Stimulated activated CD4-positive, alpha-beta T cell treated with anti-CD3 and anti-CD28 coated beads, Interleukin-12 subunit alpha, Interleukin-12 subunit beta, amount 100 ng/mL, for 48 hours (primary cell): Measurements from ENCODE around the gene WSB1.
"Not testable (repeated sequence)": the region's sequence is repeated elsewhere in the genome, so short reads cannot be mapped to it uniquely, and the experiment has no call there.

Experiments
- DNase-seq, 3 donors: peaks; one replicate each; pipeline ENCODE4 v3.0.0-alpha.2; 2020; ENCODE audit warnings: low read depth in 2 of 3, low spot score in 1 of 3

WSB1 gene

DNA sequence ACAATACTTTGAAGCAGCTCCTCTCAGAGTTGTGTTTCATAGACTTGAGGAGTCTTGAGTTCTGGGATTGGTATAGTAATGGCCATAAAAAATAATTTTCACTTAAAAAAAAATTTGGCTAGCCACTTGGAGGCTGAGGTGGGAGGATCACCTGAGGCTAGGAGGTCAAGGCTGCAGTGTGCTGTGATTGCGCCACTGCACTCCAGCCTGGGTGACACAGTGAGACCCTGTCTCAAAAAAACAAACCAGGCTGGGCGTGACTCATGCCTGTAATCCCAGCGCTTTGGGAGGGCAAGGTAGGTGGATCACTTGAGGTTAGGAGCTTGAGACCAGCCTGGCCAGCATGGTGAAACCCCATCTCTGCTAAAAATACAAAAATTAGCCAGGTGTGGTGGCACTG, 14.8 kb upstream of the WSB1 start:
- DNase-seq = not testable (repeated sequence)

DNA sequence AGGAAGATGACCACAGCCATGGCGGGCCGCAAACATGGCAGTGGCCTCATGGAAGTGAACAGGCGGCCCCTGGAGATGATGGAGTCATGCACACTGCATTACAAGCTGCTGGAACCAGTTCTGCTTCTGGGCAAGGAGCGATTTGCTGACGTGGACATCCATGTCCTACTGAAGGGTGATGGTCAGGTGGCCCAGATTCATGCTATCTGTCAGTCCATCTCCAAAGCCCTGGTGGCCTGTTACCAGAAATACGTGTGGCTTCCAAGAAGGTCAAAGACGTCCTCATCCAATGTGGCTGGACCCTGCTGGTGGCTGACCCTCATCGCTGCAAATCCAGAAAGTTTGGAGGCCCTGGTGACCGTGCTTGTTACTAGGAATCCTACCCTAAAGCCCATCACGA, 13.4 kb upstream of the WSB1 start:
- no peak for DNase-seq

DNA sequence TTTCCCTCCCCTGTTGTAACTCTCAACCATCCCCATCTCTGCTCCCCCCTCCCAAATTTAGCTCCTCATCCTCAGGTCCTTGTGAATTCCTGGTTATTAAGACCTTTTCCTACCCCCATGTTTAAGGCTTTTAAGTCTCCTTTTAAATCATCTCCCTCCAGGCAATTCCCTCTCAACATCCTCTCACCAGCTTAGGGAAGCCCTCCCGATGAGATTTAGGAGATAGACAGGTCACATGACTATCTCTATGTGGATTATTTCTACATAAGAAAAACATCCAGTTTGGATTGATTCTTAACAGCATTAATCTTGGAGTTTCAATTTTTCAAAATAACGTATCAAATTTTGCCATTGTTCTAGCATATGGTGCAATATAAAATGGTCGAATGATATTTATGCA, 12.5 kb upstream of the WSB1 start:
- no peak for DNase-seq

DNA sequence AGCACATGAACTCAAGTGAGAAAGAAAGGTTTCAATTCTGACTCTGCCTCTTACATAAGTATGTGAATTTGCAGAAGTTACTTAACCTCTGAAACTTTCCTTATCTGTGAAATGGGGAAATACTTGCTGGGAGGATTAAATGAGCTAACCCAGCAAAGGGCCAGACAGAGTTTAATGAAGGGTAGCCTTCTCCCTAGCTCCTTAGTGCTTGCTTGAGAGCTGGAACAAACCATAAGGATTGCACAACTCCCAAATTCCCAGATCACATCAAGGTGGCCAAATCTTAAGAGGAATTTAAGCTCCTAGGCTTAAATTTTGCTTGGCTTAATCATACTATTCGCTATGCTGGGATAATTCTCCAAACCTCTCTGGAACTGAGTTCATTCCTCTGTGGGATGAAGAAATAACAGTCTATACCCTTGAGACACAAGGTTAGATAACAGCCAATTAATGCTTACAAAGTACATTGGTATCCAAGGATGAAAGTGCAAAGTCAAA, 11.8 kb upstream of the WSB1 start:
- DNase-seq = no peak

DNA sequence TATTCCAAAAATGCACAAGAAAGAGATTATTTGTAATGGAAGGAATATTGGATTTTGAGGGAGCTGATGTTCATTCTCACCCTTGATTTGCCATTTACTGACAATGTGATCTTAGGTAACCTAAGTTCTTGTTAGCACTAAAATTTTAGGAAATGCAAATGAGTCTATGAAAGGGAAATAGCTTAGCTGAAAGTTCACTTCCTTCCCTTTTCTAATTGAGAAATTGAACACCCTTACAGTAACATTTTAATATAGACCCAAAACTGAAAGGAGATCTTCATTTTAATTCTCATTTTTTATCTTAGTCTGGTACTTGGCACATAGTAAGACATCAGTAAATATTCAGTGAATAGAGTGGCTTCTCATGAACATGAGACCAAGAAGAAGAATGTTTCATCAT, 10.9 kb upstream of the WSB1 start:
- no peak for DNase-seq

DNA sequence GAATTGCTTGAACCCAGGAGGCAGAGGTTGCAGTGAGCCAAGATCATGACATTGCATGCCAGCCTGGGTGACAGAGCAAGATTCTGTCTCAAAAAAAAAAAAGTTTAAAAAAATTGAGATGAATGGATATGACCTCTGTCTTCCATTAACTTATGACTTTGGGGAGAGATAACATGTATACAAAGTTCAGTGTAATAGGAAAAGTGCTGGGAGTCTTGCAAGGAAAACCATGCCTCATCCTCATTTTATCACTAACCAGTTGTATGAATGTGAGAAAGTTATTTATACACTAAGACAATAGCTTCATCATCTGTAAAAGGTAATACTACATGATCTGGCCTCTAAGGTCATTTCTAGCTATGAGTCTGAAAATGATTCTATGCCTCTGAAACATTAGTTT, 10.2 kb upstream of the WSB1 start:
- no peak for DNase-seq

DNA sequence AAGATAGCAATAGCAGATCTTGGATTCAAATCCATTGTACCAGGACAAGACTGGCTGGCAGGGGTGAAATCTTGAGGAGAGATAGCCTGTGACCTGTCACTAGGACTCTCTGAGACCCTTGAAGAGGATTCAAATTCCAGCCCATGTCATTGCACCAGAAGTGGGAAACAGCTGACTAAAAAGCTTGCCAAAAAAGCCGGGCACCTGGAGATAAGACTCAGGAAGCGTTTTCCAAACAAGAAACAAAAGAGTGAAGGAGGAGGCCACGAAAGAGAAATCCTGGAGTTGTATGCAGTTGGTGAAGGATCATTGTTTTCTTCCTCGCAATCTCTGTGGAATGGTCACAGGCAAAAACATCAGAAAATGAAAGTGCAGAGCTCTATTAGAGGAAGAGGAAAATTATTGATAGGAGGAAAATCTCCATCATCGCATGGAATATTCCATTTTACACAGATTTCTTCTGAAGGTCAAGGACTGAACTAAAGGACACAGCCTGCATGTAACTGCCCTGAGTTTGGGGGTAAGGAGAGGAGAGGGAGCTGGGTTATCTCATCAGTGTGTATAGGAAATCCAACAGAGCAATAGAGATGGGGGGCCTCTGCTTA, 9.0 kb upstream of the WSB1 start:
- DNase-seq = no peak

DNA sequence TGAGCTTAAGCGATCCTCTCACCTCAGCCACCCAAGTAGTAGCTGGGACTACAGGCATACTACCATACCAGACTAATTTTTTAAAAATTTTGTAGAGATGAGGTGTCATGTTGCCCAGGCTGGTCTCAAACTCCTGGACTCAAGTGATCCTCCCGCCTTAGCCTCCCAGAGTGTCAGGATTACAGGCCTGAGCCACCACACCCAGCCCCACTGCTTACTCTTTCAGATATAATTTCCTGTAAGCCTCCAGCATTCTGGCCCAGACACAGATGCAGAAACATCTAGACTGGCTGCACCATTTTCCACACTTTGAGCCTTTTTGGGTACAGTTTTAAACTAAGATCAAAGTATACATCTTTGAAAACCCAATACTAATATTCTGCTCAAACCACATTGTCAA, 8.4 kb upstream of the WSB1 start:
- no peak for DNase-seq

DNA sequence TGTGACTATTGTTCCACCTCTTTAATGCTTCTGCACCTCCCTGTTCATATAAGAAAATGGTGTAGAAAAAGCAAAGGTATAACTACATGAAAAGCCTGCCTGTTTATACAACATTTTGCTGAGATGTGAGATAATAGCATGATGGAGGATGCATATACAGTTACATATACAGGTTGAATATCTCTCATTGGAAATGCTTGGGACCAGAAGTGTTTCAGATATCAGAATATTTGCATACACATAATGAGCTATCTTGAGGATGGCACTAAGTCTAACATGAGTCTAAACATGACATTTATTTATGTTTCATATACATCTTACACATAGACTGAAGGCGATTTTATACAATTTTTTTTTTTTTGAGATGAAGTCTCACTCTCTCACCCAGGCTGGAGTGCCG, 5.7 kb upstream of the WSB1 start:
- DNase-seq = no peak

DNA sequence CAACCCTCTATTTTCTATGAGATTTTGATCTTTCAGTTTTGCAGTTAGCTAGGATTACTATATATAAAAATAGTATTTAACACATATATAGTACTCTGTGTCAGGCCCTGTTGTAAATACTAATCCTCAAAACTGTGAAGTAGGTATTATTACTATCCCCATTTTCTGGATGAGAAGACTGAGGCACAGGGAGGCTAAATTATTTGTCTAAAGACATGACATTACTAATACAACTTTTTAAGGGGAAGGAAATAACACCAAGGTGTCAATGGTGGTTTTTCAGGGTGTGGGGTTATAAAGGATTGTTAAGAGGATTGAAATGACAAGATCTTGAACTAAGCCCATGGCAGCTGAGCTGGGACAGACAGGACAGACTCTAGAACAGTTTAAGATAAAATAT, 4.1 kb upstream of the WSB1 start:
- no peak for DNase-seq

DNA sequence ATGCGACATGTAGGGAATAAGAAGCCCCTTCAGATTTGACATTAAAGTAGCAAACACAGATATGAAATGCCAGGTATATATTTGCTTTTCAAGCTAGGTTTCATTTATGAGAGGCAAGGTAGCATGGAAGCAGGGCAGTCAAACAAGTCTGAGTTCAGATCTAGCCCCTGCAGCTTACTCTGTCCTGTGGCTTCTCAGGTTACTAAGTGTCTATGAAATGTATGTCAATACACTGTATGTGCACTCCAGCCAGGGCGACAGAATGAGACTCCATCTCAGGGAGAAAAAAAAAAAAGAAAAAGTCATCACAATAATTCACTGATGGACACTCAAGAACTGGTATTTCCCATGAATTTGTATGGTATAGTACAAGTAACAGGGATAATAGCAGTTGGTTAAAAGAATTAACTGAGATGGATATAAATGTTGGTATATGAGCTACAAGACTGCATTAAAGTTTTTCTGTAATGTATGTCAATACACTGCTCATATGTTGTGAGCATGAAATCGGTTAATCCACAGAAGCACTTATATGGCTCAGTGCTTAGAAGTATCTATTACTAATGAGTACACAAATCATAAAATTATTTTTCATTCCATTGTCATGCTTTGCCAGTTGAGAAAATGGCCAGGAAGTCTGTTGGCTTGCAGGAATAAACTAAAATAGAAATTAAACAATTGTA, 2.9 kb upstream of the WSB1 start:
- no peak for DNase-seq

DNA sequence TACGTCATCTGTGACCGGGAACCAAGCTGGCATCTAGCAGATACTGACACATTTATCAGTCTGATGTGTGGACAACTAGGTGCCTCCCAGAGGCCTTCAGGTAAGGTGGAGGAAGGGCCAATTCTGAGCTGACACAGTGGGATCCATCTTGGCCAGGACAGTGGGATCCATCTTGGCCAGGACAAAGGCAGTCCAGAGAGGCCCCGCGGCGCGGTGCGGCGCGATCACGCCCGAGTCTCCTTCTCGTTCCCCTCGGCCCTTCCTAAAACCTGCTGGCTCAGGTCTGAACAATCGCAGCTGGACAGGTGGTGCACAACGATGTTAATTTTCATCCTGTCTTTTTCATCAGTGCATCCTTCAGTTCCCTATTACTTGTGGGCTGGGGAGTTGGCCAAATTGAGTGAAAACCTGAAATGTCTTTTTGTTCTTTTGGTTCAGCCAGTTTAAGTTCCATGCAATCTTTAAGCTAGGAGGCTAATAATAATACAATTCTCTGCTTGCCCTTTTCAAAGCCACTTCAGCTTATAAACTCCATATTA, 486 bp upstream of the WSB1 start:
- DNase-seq = peak in 1 of 3 donors; percentile 10

DNA sequence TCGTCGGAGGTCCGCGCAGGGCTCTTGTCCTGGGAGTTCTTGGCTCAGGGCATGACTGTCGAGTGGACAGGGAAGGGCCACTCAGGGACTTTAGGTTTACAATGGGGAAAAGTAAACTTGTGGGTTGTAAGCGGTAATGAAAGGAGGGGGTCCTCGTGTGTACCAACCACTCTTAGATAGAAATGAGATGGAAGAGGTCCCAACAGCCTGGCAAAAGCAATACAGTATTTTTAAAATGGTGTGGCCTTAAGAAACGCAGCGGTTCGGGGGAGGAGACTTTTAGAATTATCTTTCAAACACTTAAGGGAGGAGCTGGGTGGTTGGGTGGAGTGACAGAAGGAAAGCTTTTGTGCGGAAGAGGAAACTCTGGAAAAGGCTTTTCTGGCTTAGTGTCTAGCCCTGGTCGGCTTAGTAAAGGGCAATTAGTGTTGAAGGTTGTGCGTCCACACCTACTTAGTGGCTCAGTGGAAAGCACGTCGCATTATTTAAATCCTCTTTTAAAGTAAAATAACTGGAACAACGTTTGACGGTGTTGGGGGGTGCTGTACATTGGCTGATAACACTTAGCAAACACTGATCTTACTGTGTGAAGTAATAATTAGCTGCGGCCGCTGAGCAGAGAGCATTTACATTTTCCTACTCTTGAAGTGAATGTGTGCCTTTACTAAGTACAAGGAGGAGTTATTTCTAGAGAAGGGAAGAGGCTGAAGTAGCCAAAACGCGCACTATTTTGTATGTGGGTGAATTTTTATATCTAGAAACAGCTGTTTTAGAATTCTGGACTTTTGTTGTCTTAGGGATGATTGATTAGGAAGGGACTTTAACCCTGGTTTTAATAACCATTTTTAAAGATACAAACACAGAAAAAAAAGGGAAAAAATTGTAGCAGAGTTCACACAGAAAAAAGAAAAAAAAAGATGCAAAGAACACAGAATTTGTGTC, 1.0 kb downstream of the WSB1 start:
- DNase-seq = peak; percentile 20 to 23 (median 22)

DNA sequence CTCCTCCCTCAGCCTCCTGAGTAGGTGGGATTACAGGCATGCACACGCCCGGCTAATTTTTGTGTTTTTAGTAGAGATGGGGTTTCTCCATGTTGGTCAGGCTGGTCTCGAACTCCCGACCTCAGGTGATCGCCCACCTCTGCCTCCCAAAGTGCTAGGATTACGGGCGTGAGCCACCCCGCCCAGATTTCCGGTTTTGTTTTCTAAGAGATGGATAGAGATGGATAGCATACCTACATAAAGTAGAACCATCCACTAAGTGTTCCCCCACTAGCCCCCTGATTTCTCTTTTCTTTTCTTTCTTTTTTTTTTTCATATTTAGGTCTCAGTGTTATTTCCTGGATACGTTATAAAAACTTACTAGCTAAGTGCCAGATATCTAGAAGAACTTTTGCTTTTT, 2.0 kb downstream of the WSB1 start:
- no peak for DNase-seq

DNA sequence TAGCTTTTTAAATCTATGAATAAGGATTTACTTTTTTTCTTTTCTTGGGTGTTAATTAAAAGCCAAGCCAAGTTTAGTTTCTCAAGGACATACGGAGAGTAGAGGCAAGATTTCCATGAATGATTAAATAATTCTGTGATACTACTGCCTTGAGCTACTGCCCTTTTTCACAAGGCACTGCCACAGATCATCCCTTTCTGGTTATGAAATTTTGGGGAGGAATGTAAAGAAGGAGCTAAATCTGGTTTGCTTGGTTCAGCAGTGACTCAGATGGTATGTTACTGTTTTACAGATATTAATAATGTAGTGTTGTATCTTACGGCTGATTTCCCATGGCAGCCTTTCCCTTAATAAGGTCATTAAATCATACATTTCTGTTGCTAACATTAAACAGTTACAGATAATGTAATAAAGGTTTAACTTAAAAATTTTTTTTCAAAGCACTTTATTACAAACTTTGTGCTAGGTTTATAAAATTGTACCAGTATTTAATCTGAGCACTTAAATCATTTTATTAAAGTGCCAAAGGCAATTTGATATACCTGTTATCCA, 2.6 kb downstream of the WSB1 start:
- no peak for DNase-seq

DNA sequence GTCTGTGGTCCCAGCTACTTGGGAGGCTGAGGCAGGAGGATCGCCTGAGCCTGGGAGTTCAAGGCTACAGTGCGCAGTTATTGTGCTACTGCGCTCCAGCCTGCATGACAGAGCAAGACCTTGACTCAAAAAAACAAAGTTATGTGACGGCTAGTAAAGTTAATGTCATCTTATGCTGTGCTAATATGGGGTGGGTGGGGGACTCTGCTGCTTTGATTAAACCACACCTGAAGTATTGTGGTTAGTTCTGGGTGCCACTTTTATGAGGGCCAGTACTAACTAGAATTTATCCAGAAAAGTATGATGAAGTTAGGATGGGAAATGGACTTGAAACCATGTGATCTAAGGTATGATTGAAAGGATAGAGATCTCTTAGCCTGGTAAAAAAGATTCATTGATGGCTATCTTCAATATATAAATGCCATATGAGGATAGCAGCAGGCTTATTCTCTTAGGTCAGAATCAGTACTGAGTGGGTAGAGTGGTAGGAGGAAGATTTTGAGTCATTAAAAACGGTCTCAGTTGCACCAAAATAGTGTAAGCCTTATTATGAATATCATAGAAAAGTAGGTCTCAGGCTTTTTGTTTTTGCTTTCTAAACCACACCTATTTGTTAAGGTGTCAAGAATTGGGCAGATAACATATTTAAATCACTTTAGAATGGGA, 5.6 kb downstream of the WSB1 start:
- DNase-seq = no peak

DNA sequence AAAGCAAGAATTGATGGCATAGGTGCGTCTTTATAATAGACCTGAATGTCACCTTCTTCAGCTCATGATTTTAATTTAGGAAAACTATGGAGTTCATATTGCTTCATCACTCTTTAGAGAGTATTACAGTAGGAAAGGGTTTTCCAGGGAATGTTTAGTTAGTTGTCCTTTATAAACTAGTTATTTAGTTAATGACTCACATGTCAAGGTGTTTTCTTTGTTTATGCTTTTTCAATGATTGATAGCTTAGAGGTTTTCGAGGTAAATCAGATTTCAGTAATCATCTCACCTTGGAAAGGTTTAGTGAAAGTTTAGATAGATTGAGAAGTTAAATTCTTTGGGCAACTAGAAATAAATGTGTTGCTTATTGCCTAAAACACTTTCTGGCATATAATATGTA, 9.8 kb downstream of the WSB1 start:
- DNase-seq = no peak

DNA sequence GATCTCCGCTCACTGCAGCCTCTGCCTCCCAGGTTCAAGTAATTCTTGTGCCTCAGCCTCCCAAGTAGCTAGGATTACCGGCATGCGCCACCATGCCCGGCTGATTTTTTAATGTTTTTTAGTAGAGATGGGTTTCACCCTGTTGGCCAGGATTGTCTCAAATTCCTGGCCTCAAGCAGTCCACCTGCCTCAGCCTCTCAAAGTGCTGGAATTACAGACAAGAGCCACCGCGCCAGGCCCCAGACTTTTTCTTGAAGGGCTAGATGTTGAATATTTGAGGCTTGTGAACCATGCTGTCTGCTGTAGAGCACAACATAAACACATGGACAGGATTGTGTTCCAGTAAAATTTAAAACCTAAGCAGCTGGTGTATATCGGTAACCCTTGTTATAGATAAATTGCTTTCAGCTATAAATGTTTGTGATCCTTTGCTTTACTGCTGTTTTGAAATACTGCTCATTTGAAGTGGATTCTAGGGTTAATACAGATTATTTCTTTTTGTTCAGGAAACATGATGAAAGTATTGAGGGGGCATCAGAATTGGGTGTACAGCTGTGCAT, 12.4 kb downstream of the WSB1 start:
- DNase-seq = no peak

DNA sequence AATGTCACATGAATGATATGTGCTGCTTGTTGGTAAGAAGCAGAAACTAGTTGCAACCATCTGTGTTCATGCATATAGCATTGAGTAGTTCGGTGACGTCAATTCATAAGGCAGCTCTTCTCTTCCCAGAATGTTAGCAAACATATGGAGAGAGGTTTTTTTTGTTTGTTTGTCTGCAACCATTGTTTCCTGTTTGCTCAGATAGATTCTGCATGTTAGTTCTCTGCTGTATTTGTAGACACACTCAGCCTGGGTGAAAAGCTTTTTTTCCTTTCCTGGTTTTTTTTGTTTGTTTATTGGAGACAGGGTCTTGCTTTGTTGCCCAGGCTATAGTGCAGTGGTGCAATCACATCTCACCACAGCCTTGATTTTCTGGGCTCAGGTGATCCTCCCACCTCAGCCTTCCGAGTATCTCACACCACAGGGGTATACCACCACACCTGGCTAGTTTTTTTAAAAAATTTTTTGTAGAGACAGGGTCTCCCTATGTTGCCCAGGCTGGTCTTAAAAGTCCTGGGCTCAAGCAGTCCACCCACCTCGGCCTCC, 16.7 kb downstream of the WSB1 start:
- DNase-seq = no peak

DNA sequence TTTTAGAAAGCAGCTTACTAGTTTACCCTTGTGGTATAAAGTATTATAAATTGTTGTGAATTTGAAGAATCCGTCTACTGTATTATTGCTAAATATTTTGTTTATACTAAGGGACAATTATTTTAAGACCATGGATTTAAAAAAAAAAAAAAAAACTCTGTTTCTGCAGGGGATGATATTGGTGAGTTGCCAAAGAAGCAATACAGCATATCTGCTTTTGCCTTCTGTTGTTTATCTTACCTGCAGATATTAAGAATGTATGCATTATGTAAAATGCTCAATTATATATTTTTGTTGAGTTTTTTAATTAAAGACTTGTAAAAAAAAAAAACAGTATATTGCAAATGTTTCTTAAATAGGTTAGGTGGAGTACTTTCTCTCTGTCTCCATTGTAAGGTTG, 19.4 kb downstream of the WSB1 start:
- DNase-seq = no peak
